HUES64 (cell line): ENCODE measurements around the gene UTP14C. TPM values are rescaled to one million over a fixed set of nuclear protein-coding genes. Genes with fewer than 3 reads are reported as not detected.
"Not testable (repeated sequence)": the region's sequence is repeated elsewhere in the genome, so short reads cannot be mapped to it uniquely, and the experiment has no call there.

ENCODE experiments used
- H3K27ac ChIP-seq: 2 replicates; pipeline ENCODE4 v1.7.0; 2013; ENCODE audit warnings: low read depth, low read length, inconsistent platforms
- H3K27me3 ChIP-seq: 2 replicates; pipeline ENCODE4 v1.6.1; 2013; ENCODE audit warnings: mild to moderate bottlenecking, low read length; ENCODE audit not compliant: insufficient read depth
- H3K36me3 ChIP-seq: 2 replicates; pipeline ENCODE4 v1.6.1; 2013; ENCODE audit warnings: mild to moderate bottlenecking, low read length; ENCODE audit not compliant: insufficient read depth
- H3K4me1 ChIP-seq: 2 replicates; pipeline ENCODE4 v1.6.1; 2013; ENCODE audit warnings: mild to moderate bottlenecking, low read length, moderate library complexity; ENCODE audit not compliant: insufficient read depth
- H3K4me3 ChIP-seq: 2 replicates; pipeline ENCODE4 v1.5.1; 2013; ENCODE audit warnings: mild to moderate bottlenecking, low read length, moderate library complexity
- H3K9ac ChIP-seq: 2 replicates; pipeline ENCODE4 v1.6.1; 2013; ENCODE audit warnings: mild to moderate bottlenecking, low read depth, low read length
- H3K9me3 ChIP-seq: 2 replicates; pipeline ENCODE4 v1.6.1; 2013; ENCODE audit warnings: low read depth, low read length; ENCODE audit not compliant: insufficient read depth
- WGBS: fragments of 150-250, 120-280 bp; methylation state at CpG from one replicate; pipeline ENCODE4 v1.1.7; 2013; ENCODE audit warnings: missing lambda C conversion rate; 5-methylcytosine and 5-hydroxymethylcytosine counted together
- polyA plus RNA-seq, 2 experiments: library from polyadenylated mRNA; stranded (reverse); fragments of 50-300 nt; gene quantifications; one replicate each; pipeline ENCODE4 v1.2.3, GENCODE V29; 2013

Gene UTP14C
- polyA plus RNA-seq (2013, experiment 1 of 2), result 15.0 TPM
- 16.2 TPM for polyA plus RNA-seq (2013, experiment 2 of 2)

DNA sequence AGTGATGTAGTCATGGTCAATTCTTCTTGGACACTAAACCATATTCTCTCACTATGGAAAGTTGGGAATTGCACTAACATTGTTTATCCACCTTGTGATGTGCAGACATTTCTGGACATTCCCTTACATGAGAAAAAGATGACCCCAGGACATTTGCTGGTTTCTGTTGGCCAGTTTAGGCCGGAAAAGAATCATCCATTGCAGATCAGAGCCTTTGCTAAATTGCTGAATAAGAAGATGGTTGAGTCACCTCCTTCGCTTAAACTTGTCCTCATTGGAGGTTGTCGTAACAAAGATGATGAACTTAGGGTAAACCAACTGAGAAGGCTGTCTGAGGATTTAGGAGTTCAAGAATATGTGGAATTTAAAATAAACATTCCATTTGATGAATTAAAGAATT, at the start of gene UTP14C:
TSS of gene UTP14C (plus strand) at position 211 of the 400 bp plus-strand sequence. CDS start 4,114 bp downstream, outside the sequence.
- Histone ChIP-seq H3K9ac (no peak within 1 kb of the TSS), H3K27me3 (no peaks in the 10 kb centered on the region), H3K9me3 (peaks cover 32% of the 10 kb centered on the region), H3K36me3 (peaks cover 94% of the 10 kb centered on the region), H3K27ac (no peak within 1 kb of the TSS), H3K4me3 (no peak within 1 kb of the TSS), H3K4me1 (no peaks in the 10 kb centered on the region)
- 96% methylated on average over 3 of the region's 3 CpGs for WGBS

GRCh38 chr13:51976423-51976822, 48.1 kb upstream of the UTP14C start:
- H3K27ac ChIP-seq, result no peak overlapping the region
- H3K9me3 ChIP-seq, result no peaks in the 10 kb centered on the region
- H3K27me3 ChIP-seq, result no peaks in the 10 kb centered on the region
- H3K4me1 ChIP-seq, result no peaks in the 10 kb centered on the region; the same call in 1 of the 2 replicates
- no peak overlapping the region for H3K4me3 ChIP-seq
- no peaks in the 10 kb centered on the region for H3K36me3 ChIP-seq
- no peak overlapping the region for H3K9ac ChIP-seq
- WGBS, result 50% methylated on average over 1 of the region's 1 CpG

DNA sequence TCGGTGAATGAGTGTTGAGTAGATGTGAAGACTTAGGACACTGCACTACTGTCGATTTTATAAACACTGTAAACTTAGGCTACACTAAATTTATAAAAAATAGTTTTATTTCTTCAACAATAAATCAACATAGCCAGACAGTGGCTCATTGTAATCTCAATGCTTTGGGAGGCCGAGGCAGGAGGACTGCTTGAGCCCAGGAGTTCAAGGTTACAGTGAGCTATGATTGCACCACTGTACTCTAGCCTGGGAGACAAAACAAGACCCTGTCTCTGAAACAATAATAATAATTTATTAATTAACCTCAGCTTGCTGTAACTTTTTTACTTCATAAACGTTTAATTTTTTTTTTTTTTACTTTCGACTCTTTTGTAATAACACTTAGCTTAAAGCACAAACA, 47.6 kb upstream of the UTP14C start:
- Histone ChIP-seq H3K27me3 (no peaks in the 10 kb centered on the region), H3K4me1 (no peaks in the 10 kb centered on the region; the same call in 1 of the 2 replicates), H3K9ac (no peak overlapping the region), H3K9me3 (no peaks in the 10 kb centered on the region), H3K36me3 (no peaks in the 10 kb centered on the region), H3K4me3 (no peak overlapping the region), H3K27ac (no peak overlapping the region)
- WGBS, result 88% methylated on average over 4 of the region's 5 CpGs

- Histone ChIP-seq H3K9ac (no peak overlapping the region), H3K36me3 (no peaks in the 10 kb centered on the region), H3K27me3 (no peaks in the 10 kb centered on the region), H3K9me3 (no peaks in the 10 kb centered on the region), H3K4me1 (no peaks in the 10 kb centered on the region; the same call in 1 of the 2 replicates), H3K27ac (no peak overlapping the region), H3K4me3 (no peak overlapping the region)
- 96% methylated on average over 4 of the region's 5 CpGs for WGBS
Measured at GRCh38 chr13:51977625-51978024, 46.9 kb upstream of the UTP14C start.

- Histone ChIP-seq H3K27ac (no peak overlapping the region), H3K9ac (no peak overlapping the region), H3K9me3 (no peaks in the 10 kb centered on the region), H3K4me1 (no peaks in the 10 kb centered on the region; the same call in 1 of the 2 replicates), H3K4me3 (no peak overlapping the region), H3K36me3 (no peaks in the 10 kb centered on the region), H3K27me3 (no peaks in the 10 kb centered on the region)
- WGBS, result 74% methylated on average over 5 of the region's 5 CpGs
Measured at GRCh38 chr13:51978796-51979556, 45.5 kb upstream of the UTP14C start.

GRCh38 chr13:51980908-51981307, 43.6 kb upstream of the UTP14C start:
- WGBS, result 0% methylated on average over 1 of the region's 4 CpGs
- H3K27ac ChIP-seq, result no peak overlapping the region
- H3K4me1 ChIP-seq, result no peaks in the 10 kb centered on the region; the same call in 1 of the 2 replicates
- H3K36me3 ChIP-seq, result no peaks in the 10 kb centered on the region
- no peak overlapping the region for H3K9ac ChIP-seq
- H3K9me3 ChIP-seq, result no peaks in the 10 kb centered on the region
- H3K27me3 ChIP-seq, result no peaks in the 10 kb centered on the region
- H3K4me3 ChIP-seq, result no peak overlapping the region

DNA sequence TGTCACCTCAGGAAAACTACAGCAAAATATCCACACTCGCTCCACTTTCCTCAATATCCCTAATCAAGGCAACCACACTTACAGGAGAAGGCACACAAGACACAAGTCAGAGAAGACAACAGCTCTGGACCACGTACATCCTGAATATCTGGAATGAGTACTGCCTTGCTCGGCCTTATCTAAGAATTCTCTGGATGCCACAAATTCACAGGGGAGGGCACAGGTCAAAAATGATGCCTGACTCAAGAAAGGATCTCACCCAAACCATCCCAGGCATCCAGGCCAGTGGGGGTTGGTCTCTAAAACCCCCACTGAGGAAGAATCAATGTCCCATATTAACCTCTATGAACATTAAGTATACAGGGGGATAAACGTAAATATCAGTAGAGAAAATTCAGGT, 43.1 kb upstream of the UTP14C start:
- Histone ChIP-seq H3K27ac (no peak overlapping the region), H3K4me3 (no peak overlapping the region), H3K9ac (no peak overlapping the region), H3K27me3 (no peaks in the 10 kb centered on the region), H3K36me3 (no peaks in the 10 kb centered on the region), H3K9me3 (no peaks in the 10 kb centered on the region), H3K4me1 (no peaks in the 10 kb centered on the region; the same call in 1 of the 2 replicates)
- WGBS, result 82% methylated on average over 3 of the region's 4 CpGs

GRCh38 chr13:51983292-51983691, 41.2 kb upstream of the UTP14C start:
- not testable (repeated sequence) for H3K4me1 ChIP-seq, H3K9me3 ChIP-seq, H3K4me3 ChIP-seq, H3K36me3 ChIP-seq, H3K9ac ChIP-seq, H3K27me3 ChIP-seq, H3K27ac ChIP-seq
- 90% methylated on average over 3 of the region's 3 CpGs for WGBS

DNA sequence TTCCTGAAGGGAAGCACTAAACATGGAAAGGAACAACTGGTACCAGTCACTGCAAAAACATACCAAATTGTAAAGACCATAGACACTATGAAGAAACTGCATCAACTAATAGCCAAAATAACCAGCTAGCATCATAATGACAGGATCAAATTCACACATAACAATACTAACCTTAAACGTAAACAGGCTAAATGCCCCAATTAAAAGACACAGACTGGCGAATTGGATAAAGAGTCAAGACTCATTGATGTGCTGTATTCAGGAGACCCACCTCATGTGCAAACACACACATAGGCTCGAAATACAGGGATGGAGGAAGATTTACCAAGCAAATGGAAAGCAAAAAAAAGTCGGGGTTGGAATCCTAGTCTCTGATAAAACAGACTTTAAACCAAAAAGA, 39.6 kb upstream of the UTP14C start:
- not testable (repeated sequence) for H3K9ac ChIP-seq, H3K27ac ChIP-seq, H3K9me3 ChIP-seq, H3K4me1 ChIP-seq, H3K36me3 ChIP-seq, H3K4me3 ChIP-seq, H3K27me3 ChIP-seq
- WGBS, result 95% methylated on average over 4 of the region's 4 CpGs

DNA sequence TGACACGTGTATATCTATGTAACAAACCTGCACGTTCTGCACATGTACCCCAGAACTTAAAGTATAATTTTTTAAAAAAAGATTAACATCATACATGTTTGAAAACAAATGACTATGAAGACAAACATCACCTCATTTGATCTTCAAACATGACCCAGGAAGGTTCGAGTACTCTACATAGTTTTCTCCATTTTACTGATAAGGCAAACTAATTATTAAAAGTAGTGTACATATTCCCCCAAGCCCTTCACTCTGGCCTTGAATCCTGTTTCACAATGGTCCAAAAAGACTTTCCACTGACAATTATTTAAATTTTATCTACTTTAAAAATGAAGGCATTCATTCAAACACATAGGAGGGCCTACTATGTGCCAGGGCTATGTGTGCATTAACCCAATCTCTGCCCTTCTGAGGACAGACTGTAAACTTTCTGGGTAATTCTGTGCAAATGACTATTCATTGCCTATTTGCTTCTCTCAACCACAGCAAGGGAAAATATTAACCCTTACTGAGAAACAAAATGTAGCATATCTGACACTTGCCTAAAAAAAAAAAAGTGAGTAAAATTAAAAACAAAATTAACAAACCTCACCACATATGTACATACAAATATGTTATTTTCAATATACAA, 35.4 kb upstream of the UTP14C start:
- H3K4me3 ChIP-seq, result no peak overlapping the region
- no peaks in the 10 kb centered on the region for H3K4me1 ChIP-seq
- no peak overlapping the region for H3K27ac ChIP-seq
- WGBS, result 100% methylated on average over 1 of the region's 3 CpGs
- no peaks in the 10 kb centered on the region for H3K27me3 ChIP-seq
- H3K36me3 ChIP-seq, result no peaks in the 10 kb centered on the region
- no peak overlapping the region for H3K9ac ChIP-seq
- H3K9me3 ChIP-seq, result no peaks in the 10 kb centered on the region

DNA sequence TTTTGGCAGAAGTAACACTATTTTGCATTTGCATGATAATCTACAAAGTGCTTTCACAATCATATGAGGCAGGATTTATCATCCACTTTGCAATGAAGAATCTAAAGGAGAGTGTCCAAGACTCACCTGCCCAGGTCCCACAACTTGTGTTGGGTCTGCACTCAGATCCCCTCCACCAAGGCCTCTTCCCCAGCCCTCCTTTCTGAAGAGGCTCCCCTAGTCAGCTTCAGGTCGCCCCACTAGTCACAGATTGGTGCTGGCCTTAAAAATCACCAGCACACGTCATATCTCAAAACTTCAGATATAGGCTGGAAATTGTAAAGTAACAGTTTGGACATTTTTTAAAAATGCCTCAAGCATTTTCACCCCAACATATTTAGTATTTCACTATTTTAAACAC, 30.8 kb upstream of the UTP14C start:
- Histone ChIP-seq H3K9me3 (no peaks in the 10 kb centered on the region), H3K9ac (no peak overlapping the region), H3K27ac (no peak overlapping the region), H3K27me3 (no peaks in the 10 kb centered on the region), H3K36me3 (no peaks in the 10 kb centered on the region), H3K4me1 (peaks cover 12% of the 10 kb centered on the region; the same call in 1 of the 2 replicates), H3K4me3 (no peak overlapping the region)
- 94% methylated on average over 2 of the region's 2 CpGs for WGBS
